Left forelimb (tissue), 1 donor: ENCODE results near the gene PTPRN2.

Experiments used
- DNase-seq: peaks from one replicate; pipeline ENCODE4 v3.0.0-alpha.2; 2018; ENCODE audit warnings: low spot score

PTPRN2 gene

DNA sequence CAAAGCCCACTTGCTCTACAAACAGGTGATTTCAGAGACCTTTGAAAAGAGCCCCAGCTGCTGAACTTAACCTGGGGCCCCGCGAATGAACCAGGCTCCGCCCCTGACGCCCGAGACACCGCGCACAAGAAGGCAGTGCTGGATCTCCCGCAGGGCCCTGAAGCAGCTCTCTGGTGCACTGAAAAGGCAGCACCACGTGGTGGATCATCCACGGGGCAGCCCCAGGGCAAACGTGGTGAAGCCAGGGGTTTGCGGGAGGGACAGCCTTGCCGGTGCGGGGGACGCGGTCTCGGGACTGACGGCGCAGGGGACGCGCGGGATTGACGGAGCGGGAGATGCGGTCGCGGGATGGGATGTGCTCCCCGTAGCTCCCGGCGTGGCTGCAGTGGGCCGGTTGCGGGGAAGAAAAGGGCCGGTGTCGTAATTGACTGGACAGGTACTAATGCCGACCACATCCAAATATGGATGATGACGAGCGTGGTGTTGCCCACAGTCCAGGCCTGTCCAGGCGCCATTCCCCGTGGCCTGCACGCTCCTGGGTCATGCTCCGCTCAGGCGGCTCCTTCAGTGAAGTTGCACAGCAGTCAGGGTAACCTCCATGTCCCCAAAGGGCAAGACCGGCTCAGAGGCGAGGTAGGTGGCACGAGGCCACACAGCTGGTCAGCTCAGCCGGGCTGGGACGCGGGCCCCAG, 829.7 kb downstream of the PTPRN2 start:
- no peak for DNase-seq

DNA sequence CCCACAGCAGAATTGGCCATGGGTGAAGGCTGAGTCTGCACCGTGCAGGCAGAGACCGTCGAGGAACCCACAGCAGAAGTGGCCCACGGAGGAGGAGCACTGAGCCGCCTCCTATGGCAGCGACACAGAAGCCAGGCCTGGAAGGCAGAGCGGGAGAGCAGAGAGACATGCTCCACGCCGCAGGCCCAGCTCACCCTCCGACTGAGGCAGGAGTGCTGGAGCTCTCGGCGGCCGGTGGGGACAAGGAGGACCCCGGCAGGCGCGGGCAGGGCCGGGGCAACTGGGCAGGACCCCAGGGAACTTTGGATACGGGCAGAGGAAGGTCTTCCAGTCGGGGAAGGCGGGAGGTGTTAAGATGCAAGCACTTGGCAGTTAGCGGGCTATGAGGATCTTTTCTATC, 830.4 kb downstream of the PTPRN2 start:
- no peak for DNase-seq

DNA sequence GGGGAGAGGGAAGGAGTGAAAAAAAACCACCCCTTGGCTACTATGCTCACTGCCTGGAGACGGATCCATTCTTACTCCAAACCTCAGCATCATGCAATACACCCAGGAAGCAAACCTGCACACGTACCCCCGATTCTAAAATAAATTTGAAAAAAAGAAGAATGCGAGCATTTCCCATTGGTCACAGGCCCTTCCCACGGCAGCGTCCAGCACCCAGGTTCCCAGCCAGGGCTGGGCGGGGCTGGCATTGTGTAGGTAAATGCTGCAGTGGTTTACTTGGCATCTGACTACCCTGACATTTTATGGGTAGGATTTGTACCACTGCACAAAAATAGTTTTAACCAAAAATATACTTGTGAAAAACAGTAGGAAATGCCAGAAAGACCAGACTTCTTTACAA, 831.9 kb downstream of the PTPRN2 start:
- DNase-seq: no peak

DNA sequence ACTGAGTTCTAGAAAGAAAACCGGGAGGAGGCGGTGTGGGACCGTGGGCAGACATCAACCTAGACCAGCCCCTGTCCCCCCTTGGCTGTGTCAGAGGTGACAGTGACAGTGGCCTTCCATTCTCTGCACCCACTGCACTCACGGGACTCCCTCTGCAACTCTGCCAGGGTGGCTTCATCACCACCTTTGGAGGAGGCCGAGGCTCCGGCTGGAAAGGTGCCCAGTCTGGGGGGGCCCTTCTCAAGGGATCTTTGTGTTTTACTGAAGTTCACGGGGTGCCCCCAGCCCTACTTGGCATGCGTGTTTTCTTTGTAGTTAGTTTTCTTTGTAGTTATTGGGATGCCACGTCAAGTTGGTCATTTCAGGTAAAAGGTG, 833.2 kb downstream of the PTPRN2 start:
- DNase-seq: no peak

DNA sequence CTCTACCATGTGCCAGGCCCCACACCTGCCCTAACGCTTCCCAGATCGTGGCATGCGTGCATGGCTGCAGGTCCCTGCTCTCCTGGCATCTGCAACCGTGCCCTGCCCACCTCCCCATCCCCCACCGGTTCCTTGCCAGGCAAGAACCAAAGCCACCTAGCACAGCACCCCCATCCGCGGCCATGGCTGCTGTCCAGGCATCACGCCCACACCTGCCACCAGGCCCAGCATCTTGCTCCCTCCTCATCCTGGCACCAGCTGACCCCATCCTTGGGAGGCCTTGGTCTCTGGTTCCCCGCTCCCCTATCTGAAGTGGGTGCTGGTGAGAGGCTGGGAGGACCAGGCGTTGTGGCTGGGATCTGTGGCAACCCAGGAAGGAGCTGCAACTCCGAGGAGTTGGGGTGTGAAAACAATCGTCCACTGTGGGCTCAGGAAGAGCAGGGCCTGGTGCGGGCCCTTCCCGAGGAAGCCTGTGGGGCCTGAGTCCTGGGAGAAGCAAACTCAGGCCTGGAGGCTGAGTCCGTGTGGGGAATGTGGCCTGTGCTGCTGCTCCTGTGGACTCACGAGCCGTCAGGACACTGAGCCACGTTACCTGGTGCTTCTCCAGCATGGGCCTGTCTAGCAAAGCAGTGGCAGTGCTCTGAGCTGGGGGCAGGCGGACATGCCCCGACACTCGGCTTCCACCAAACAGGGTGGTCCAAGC, 833.8 kb downstream of the PTPRN2 start:
- DNase-seq: no peak

DNA sequence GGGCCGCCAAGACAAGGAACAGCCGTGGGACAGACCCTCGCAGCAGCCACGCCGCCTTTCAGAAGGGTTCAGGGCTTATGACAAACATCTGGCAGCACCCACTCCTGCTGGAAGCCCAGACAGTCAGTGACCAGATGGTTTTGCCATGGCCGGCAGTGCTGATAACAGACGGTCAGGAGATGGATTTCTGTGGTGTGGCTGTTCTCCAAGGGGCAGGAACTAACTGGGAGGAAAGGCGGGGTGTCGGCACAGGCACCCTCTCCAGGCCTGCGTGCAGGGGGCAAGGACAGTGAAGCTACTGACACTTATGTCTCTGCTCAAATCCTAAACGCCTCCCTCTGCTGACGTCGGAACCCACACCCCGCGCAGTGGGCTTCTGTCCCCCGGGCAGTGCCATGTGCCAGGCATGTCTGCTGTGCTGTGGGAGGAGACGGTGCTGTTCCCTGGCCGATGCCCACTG, 834.8 kb downstream of the PTPRN2 start:
- no peak for DNase-seq

DNA sequence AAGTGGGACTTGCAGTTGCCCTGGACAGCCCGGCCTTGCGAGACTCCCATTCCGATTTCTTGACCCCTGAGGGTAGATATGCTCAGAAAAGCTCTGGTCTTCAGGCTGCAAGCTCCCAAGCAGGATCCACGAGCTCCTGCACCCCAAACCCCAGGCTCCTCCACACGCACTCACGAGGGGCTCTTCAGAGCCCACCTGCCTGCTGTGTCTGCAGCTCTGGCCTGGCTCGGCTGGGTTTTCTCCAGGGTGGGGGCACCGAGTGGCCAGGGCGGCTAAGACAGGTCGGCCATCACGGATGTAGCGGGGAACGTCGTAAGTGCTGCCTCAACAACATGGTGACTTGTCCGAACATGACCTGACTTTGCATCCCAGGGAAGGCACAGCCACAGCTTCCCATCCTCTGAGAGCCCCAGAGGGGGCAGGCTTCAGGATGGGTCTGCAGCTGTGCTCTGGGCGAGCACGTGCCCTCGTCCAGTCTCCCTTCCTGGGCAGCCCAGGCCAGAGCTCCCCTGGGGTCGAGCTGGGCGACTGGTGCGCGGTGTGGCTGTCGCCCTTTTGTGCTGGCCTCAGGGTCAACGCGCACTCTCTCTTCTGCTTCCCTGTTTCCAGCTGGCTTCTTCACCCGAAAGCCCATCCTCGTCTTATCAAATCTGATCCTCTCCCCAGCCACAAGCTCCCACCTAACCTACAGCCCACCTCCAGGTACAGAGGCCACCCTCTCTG, 835.5 kb downstream of the PTPRN2 start:
- DNase-seq: no peak

DNA sequence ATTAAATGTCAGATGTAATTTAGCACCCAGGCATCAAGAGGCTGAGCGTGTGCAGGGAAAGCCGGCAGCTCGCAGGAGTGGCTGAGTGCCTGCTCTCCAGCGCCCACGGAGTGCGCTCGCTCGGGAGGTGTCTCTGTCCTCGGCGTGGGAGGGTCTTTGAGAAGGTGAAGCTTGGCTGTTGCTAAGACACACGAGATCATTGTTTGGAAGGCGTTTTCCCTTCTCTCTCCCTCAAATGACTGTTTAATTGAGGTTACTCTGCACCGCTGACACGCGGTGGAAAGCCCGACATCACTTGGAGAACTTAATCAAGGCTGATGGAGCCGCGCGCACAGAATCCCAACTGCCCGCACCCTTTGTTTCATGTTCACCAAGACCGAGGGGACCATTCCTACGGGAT, 836.2 kb downstream of the PTPRN2 start:
- no peak for DNase-seq

DNA sequence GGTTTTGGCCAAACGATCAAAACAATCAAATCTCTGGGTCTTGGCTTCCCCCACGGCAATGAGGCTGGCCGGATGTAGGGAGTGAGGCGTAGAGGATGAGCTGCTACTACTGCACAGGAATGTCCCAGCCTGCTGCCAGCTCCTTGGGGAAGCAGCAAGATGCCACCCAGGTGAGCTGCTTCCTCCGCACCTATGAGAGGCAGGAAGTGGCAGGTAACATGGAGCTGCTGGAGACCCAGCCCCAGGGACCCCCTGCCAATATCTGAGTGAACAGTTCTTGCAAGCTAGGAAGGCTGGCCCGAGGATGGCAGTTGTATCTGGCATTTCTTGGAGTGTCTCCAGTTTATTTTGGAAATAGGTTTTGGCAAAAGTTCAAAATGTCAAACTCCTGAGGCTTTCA, 837.3 kb downstream of the PTPRN2 start:
- no peak for DNase-seq

DNA sequence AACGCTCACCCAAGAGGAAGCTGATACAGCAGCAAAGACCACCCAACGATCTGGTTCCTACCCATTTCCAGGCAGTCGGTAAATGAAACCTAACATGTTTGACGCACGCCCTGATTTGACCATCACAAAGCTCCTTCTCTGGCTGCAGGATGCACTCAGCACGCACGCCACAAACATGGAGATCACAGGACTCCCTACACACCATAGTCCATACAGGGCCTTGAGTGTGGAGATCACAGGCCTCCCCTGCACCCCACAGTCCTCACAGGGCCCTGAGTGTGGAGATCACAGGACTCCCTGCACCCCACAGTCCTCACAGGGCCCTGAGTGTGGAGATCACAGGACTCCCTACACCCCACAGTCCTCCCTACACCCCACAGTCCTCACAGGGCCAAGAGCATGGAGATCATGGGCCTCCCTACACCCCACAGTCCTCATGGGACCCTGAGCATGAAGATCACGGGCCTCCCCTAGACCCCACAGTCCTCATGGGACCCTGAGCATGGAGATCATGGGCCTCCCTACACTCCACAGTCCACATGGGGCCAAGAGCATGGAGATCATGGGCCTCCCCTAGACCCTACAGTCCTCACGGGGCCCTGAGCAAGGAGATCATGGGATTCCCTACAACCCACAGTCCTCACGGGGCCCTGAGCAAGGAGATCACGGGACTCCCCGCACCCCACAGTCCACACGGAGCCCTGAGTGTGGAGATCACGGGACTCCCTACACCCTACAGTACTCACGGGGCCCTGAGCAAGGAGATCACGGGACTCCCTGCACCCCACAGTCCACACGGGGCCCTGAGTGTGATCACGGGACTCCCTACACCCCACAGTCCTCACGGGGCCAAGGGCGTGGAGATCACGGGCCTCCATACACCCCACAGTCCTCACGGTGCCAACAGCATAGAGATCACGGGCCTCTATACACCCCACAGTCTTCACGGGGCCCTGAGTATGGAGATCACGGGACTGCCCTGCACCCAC, 841.6 kb downstream of the PTPRN2 start:
- no peak for DNase-seq

DNA sequence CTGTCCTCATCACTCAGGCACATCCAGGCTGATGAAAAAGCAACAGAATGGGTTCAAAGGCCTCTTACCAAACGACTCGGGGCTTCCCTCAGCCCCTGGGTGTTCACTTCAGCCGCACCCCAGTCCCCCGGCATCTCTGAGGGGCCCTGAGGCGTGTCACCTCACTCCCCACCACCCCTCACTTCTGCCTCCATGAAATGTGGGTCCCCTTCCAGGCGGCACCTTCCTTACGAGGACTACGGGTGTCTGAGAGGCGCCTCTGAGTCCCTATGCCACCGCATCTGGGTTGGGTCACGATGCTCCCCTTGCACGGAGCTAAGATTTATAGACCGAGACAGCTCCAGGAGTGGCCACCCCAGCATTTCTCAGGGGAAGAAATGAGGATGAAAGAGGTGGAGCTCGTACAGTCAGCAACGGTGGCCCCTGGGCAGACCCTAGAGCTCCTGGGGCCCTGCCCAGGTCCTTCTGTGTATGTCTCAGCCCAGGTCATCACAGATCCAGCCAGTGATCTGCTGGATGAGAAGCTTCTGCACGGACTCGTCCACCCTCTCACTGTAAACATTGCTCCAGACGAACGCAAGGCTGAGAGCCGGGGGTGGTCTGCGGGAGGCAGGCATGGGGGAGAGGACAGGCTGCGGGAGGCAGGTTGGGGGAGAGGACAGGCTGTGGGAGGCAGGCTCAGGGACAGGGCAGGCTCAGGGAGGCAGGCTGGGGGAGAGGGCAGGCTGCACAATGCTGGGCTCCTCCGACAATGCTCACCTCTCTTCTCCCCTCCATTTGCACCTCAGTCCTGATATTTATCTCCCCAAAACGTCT, 842.6 kb downstream of the PTPRN2 start:
- DNase-seq: no peak

DNA sequence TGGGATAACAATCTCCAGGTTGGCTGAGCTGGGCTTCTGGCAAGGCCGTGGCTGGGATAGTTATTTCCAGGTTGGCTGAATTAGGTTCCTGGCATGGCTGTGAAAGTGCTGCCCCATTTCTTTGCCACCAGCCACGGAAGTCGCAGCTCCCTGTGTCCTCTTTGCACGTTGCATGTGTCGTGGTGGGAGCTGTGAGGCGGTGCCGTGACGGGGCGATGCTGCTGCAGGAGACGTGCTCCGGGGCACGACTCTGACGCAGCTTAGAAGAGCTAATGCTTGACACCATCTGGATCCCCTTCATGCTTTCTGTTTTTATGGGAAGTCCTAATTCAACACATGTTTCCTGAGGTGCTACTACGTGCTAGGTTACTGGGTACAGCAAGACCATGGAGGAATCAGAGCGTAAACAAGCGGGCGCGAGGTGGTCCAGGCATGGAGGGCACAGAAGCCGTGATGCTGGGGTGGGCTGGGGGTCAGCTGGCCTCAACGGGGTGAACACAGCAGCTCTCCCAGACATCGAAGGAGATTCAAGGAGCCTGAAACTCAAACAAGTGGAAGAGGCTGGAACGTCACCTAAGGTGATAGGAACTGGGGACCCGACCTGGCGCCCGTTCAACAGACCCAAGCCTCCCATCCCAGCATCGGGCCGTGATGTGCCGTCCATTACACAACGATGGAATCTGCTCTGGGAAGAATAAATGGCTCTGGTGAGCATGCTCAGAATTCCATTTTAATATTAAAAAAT, 843.7 kb downstream of the PTPRN2 start:
- no peak for DNase-seq

DNA sequence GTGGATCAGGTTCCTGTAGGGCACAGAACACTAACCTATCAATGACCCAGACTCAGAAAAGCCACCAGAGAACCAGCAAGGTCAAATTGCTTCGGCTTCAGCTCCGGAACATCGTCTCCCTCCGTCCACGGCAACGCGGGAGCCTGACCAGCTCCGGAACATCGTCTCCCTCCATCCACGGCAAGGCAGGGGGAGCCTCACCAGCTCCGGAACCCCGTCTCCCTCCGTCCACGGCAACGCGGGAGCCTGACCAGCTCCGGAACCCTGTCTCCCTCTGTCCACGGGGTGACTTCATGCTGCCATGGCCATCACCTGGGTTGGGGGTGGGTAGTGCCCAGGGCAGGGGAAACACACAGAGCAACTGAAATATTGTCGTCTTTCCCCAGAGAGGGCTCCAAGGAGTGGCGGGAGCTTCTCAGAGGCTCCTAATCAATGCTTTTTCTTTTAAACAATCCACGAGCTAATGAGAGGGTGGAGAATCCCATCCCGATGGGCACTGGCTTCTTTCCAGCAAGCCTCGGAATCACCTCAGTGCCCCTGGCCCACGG, 847.3 kb downstream of the PTPRN2 start:
- DNase-seq: no peak

DNA sequence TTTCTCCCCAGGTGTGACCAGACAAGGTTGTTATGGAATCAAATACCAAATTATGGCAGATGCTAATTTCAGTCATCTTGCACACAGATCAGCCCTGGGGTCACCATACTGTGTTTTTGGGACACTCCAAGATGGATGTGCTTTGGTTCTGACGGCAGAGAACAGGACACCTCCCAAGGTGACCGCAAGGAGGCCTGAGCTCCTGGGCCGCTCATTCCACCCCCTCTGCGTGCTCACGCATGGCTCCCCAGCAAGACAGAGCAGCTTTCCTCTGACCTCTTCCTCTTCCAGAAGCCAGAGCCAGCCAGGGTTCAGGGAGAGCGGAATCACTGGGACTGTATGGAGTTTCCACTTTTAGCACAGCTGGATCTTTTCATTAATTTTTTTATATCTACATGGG, 848.0 kb downstream of the PTPRN2 start:
- no peak for DNase-seq

DNA sequence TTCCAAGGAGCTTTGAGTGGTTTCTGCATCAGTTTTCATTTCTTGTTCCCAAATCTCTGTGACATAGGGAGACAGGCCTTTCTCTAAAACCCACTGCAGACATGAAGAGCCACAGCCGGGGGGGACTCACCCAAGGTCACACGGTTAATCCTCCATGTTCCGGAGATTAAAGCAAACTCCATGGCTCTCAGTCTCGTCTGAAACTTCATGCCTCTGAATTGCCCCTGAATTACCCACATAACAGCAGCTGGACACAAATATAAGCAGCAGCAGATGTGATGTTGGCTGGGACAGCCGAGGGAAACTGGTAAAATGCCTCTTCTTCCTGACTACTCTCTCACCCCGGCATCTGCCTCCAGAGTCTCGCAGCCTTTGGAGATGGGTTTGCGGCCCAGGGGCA, 848.6 kb downstream of the PTPRN2 start:
- no peak for DNase-seq

DNA sequence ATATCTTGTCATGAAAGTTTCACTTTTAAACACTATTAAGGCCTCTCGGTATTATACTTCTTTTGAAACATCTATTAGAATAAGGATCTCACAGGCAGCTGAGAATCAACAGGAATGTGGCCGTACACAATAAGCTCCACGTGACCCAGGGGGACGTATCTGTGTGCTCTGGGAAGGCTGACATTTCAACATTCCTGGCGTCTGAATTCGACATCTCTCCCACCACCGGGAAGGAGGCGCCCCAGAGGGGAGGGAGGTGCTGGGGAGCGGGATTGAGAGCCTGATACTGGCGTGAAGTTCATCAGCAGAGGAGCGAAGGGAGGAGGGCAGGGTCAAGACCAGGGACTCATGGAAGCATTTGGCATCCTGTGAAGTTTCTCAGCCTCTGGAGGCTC, 849.6 kb downstream of the PTPRN2 start:
- no peak for DNase-seq

DNA sequence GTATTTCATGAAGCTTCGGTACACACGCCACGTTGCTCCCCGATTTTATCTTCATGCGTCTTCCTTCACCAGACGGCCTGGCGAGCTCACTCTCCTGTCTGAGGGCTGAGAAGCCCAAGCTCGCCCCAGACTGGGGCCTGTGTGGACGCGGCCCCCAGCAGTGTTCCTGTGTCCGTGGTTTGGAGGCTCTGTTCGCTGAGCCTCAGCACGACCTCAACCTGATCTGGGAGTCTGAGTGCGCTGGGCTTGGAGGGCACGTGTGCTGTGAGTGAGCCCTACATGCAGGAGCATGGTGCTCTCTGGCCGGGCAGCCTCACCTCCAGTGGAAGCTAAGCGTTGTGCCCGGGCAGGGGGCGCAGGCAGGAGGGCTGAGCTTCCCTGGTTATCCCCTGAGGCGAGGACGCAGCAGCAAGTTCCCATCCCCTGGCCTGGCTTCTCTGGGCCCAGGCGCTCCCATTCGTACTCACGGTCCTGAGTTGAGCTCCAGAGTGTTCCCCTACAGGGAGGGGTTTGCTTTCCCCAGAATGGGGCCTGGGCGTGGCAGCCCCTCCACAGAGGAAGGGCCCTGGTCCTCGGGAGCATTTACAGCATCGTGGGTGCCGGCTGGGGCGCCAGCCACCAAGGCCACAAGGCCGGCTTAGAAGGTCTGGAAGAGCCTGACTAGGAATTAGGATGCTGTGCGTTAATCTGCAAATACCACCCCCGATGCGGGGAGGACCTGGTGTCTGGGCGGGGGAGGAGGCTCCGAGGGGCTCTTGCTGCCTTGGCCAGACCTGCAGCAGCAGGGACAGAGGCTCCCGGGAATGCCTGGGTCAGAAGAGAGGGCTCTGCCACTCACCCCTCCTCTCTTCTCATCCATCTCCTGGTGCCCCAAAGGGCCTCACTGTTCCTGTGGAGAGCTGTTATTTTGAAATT, 850.2 kb downstream of the PTPRN2 start:
- DNase-seq: no peak

DNA sequence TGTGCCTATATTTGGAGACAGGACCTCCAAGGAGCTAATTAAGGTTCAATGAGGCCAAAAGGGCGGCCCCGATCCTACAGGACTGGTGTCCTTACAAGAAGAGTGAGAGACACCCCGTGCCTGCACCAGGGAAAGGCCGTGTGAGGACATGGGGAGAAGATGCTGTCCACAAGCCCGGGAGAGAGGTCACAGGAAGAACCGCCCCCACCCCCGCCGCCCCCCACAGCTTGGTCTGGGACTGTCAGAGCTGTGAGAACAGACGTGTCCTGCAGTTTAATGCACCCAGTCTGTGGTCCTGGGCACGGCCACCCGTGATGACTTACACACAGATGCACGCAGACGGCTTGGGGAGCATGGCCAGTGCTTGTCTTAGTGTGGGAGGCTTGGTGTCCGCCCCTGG, 851.3 kb downstream of the PTPRN2 start:
- no peak for DNase-seq

DNA sequence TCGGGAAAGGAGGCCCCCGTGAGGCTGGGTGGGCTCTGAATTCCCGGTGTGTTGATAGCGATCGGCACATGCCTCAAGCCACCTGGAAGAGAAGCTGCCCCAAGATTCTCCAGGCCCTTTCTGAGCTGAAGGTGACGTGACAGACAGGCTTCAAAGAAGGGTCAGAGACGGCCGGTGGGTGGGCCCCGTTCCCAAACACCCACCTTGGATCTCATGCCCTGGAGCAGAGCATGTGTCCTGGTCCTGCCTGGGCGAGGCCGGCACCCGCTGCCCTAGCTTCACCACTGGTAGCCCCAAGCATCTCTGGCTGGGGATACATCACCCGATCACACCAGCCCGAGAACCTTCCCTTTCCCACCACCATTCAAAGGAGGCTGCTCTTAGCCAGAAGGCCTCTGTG, 851.8 kb downstream of the PTPRN2 start:
- no peak for DNase-seq
